HG03108 (cell line): Measurements from ENCODE around the gene FANCM.
"Not testable (repeated sequence)": the region's sequence is repeated elsewhere in the genome, so short reads cannot be mapped to it uniquely, and the experiment has no call there.

ENCODE experiments used
- ATAC-seq: cut with Tn5 transposase; IDR thresholded peaks from one replicate; pipeline ENCODE4 v1.9.1; 2021; ENCODE audit warnings: moderate library complexity; ENCODE audit not compliant: unreplicated experiment

FANCM gene

GRCh38 chr14:45136399-45136798 lies 669 bp downstream of the FANCM start:
- ATAC-seq, result no peak

GRCh38 chr14:45140661-45141187 lies 5.0 kb downstream of the FANCM start:
- no peak for ATAC-seq

- not testable (repeated sequence) for ATAC-seq
These were observed 6.4 kb downstream of the FANCM start for GRCh38 chr14:45142083-45142482.

- ATAC-seq, result no peak
These were observed 8.9 kb downstream of the FANCM start for GRCh38 chr14:45144658-45145057.

GRCh38 chr14:45145214-45145613 lies 9.5 kb downstream of the FANCM start:
- ATAC-seq, result no peak

- ATAC-seq, result no peak
These were observed 13.9 kb downstream of the FANCM start for GRCh38 chr14:45149602-45150001.

- ATAC-seq, result no peak
These were observed 14.7 kb downstream of the FANCM start for GRCh38 chr14:45150386-45150890.

GRCh38 chr14:45156067-45156466 lies 20.3 kb downstream of the FANCM start:
- no peak for ATAC-seq

GRCh38 chr14:45169906-45170305 lies 34.2 kb downstream of the FANCM start:
- ATAC-seq, result no peak

- ATAC-seq, result no peak
These were observed 41.3 kb downstream of the FANCM start for GRCh38 chr14:45177076-45177475.

GRCh38 chr14:45181329-45181728 lies 45.6 kb downstream of the FANCM start:
- no peak for ATAC-seq

GRCh38 chr14:45181806-45182205 lies 46.1 kb downstream of the FANCM start:
- ATAC-seq, result no peak

- no peak for ATAC-seq
These were observed 49.5 kb downstream of the FANCM start for GRCh38 chr14:45185100-45185814.

GRCh38 chr14:45194964-45195363 lies 59.2 kb downstream of the FANCM start:
- ATAC-seq, result no peak

GRCh38 chr14:45198551-45198950 lies 62.8 kb downstream of the FANCM start:
- no peak for ATAC-seq

- no peak for ATAC-seq
These were observed 63.5 kb downstream of the FANCM start for GRCh38 chr14:45199230-45199629.

- peak; percentile 74 for ATAC-seq
These were observed 66.2 kb downstream of the FANCM start for GRCh38 chr14:45201905-45202304.

- no peak for ATAC-seq
These were observed 68.5 kb downstream of the FANCM start for GRCh38 chr14:45204241-45204640.

GRCh38 chr14:45210159-45210558 lies 74.4 kb downstream of the FANCM start:
- no peak for ATAC-seq

- no peak for ATAC-seq
These were observed 75.6 kb downstream of the FANCM start for GRCh38 chr14:45211295-45211694.

GRCh38 chr14:45212231-45212630 lies 76.5 kb downstream of the FANCM start:
- no peak for ATAC-seq

- ATAC-seq, result not testable (repeated sequence)
These were observed 78.0 kb downstream of the FANCM start for GRCh38 chr14:45213716-45214115.

GRCh38 chr14:45214341-45214740 lies 78.6 kb downstream of the FANCM start:
- not testable (repeated sequence) for ATAC-seq
